Measurements from ENCODE around the gene RBMS1. TPM values are rescaled to one million over a fixed set of nuclear protein-coding genes. Genes with fewer than 3 reads are reported as not detected.

The RBMS1 gene
- polyA plus RNA-seq, 2 of the 4 experiments (the other 2 are of a cell fraction): 51.9 to 108 TPM

DNA sequence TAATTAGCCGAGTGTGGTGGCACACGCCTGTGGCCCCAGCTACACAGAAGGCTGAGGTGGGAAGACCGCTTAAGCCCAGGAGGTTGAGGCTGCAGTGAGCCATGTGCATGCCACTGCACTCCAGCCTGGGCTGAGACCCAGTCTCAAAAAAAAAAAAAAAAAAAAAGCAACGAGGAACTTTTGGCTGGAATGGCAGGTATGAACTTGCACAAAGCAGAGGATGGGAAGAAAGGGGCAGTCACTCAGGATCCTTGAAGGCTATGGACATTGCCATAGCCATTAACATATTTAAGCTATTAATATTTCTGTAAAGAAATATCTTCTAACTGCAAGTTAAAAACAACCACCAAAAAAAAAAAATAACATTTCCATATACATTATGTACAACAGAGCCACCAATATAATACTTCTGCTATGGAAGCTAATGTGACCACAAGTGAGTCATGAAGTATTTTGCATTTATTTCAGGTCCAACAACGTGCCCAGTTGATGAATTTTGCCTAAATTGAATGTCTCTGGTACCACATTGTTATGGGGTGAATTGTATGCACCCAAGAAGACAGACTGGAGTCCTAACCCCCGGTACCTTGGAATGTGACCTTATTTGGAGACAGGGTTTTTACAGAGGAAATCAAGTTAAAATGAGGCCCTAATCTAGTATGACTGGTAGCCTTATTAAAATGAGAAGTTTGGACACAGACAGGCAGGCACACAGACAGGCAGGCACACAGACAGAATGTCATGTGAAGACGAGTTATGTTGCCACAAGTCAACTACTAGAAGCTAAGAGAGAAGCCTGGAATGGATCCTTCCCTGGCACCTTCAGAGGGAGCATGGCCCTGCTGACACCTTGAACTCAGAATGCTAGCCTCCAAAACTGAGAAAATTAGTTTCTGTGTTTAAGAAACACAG, 102.8 kb downstream of the RBMS1 start:
- H3K9me3 ChIP-seq: no peaks in the 10 kb centered on the region
- FAIRE-seq (no peak), DNase-seq (ENCODE audit: low read depth in 1 of 2, low spot score in 1 of 2) (no peak), ATAC-seq (no peak)
- H3K4me1 ChIP-seq: peaks cover 92% of the 10 kb centered on the region
- H3K4me2 ChIP-seq: peak overlapping the region; percentile 78
- TF ChIP-seq PHF8 (IDR thresholded peaks at IDR 0.05; ENCODE audit: borderline replicate concordance, low read depth): no peak
- TF ChIP-seq NR3C1 (IDR thresholded peaks at IDR 0.05): no peak
- no peak for TF ChIP-seq SREBF2 (IDR thresholded peaks at IDR 0.05)
- TF ChIP-seq HOXB13 (CRISPR knock-in tag; IDR thresholded peaks at IDR 0.05; ENCODE audit: low read depth): no peak
- no peak for TF ChIP-seq MAFK (IDR thresholded peaks at IDR 0.05; ENCODE audit: partially characterized antibody)
- TF ChIP-seq HOXB5 (CRISPR knock-in tag; IDR thresholded peaks at IDR 0.05): no peak
- TF ChIP-seq, protein P1, sequence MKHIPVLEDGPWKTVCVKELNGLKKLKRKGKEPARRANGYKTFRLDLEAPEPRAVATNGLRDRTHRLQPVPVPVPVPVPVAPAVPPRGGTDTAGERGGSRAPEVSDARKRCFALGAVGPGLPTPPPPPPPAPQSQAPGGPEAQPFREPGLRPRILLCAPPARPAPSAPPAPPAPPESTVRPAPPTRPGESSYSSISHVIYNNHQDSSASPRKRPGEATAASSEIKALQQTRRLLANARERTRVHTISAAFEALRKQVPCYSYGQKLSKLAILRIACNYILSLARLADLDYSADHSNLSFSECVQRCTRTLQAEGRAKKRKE (CRISPR knock-in tag; IDR thresholded peaks at IDR 0.05; ENCODE audit: low read depth): no peak
- peak overlapping the region; percentile 74 to 88; a peak in 5 of 6 replicates for H3K27ac ChIP-seq
- 75% methylated on average over 7 of the region's 7 CpGs for whole genome bisulfite sequencing (ENCODE audit: missing lambda C conversion rate)
- ChIA-PET CTCF (interaction anchor here (1.1 to 1.8 kb wide), 3 partner anchors 13 to 580 kb away, joined by 3 to 7 read pairs (median 4); no protein-coding TSS in a partner anchor), POLR2A (interaction anchor here (0.6 to 0.7 kb wide), 2 partner anchors 13 to 38 kb away, joined by 3 to 5 read pairs; no protein-coding TSS in a partner anchor)
- no peak overlapping the region for H3K4me3 ChIP-seq

DNA sequence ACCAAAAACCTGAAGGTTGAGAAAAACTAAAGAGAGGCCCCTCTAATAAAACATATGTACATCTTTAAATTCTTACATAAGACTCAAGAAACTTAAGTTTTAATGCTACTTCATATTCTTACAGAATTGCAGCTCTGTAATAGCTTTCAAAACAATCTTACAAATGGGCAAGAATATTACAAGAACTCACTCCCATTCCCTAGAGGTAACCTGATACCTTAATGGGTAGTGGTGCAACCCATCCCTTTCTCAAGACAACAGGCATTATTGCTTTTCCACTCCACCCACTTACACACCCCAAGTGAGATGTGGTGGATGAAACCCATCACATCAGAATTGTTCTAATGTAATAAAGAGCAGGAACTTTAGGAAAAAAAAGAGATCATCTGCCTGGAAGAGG, 103.7 kb downstream of the RBMS1 start:
- Histone ChIP-seq H3K4me3 (no peak overlapping the region), H3K9me3 (no peaks in the 10 kb centered on the region), H3K4me1 (peaks cover 94% of the 10 kb centered on the region), H3K4me2 (peak overlapping the region; percentile 78), H3K27ac (peak overlapping the region; percentile 74 to 88)
- no peak for ATAC-seq
- peak in 1 of 2 experiments; percentile 44 for DNase-seq (ENCODE audit: low read depth in 1 of 2, low spot score in 1 of 2)
- FAIRE-seq: no peak
- ChIA-PET POLR2A (no interaction called here), CTCF (interaction anchor here (1.2 to 1.7 kb wide), 2 partner anchors 10 to 581 kb away, joined by 3 to 4 read pairs; no protein-coding TSS in a partner anchor)
- no peak for TF ChIP-seq RCOR1 (IDR thresholded peaks at IDR 0.05; ENCODE audit: low read depth, low read length)
- no peak for TF ChIP-seq HDAC2 (IDR thresholded peaks at IDR 0.05)
- peak in 1 of 2 experiments; percentile 68; a peak in 2 of 4 replicates for TF ChIP-seq CEBPB (IDR thresholded peaks at IDR 0.05)

DNA sequence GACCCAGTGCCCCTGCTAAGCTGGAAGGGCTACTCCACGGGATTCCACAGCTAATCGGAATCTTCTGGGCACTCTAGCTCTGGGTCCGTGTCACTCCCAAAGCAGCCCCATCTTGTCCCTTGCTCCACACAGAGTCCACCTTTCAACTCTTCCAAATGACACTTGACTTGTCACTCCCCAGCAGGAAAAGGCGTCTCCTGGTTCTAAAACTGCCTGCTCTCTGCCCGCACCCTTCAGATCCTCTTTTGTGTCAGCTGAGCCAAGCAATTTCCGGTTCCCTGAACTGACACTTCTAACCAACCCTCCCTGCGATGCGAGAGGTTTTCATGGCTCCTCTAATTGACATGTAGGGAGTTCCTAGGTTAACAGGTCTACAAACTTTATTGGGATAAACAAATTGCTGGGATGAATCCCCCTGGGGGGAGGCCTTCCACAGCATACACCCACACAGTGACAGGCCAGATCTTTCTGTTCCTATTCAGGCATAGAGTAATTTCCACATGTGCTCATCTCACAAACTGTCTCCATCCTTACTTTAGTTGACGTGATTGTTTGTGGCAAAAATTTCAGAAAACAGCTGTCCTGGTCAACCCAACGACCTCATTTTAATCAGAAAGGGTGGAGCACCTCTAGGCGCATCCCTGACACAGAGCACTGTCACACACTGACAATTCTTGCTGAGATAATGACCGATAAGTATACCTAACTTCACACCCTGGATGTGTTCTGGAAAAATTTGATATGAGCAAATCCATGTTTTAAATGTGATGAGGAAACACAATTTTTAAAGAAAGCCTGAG, 104.9 kb downstream of the RBMS1 start:
- POLR2A ChIA-PET: interaction anchor here (1.0 to 1.2 kb wide), 2 partner anchors 16 to 19 kb away, joined by 3 read pairs; no protein-coding TSS in a partner anchor
- H3K4me2 ChIP-seq: peak overlapping the region; percentile 78
- DNase-seq (ENCODE audit: low read depth in 1 of 2, low spot score in 1 of 2) (no peak), ATAC-seq (peak; percentile 53 to 64), FAIRE-seq (no peak)
- no peaks in the 10 kb centered on the region for H3K9me3 ChIP-seq
- TF ChIP-seq NFE2L2 (conservative IDR thresholded peaks at IDR 0.05; ENCODE audit: low read length) (no peak), FOSL2 (IDR thresholded peaks at IDR 0.05) (no peak), FOSL2 (CRISPR knock-in tag; IDR thresholded peaks at IDR 0.05) (no peak), EP300 (IDR thresholded peaks at IDR 0.05) (no peak), ZFP36 (IDR thresholded peaks at IDR 0.05; ENCODE audit: borderline replicate concordance, partially characterized antibody) (no peak), TFCP2L1 (CRISPR knock-in tag; IDR thresholded peaks at IDR 0.05) (no peak), MYC (IDR thresholded peaks at IDR 0.05; ENCODE audit: borderline replicate concordance, low read length) (no peak)
- TF ChIP-seq, protein P2, sequence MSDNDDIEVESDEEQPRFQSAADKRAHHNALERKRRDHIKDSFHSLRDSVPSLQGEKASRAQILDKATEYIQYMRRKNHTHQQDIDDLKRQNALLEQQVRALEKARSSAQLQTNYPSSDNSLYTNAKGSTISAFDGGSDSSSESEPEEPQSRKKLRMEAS (IDR thresholded peaks at IDR 0.05): 0 out of 2 replicates have a peak, but pooled peaks have one; percentile 21
- H3K4me3 ChIP-seq: no peak overlapping the region; the same call in 2 of the 3 replicates
- peak overlapping the region; percentile 74 to 88 for H3K27ac ChIP-seq
- WGBS (ENCODE audit: missing lambda C conversion rate): 48% methylated on average over 12 of the region's 12 CpGs
- peaks cover 89% of the 10 kb centered on the region for H3K4me1 ChIP-seq
- CTCF ChIA-PET: interaction anchor here (1.2 to 1.7 kb wide), 2 partner anchors 11 to 582 kb away, joined by 3 to 4 read pairs; no protein-coding TSS in a partner anchor
